Vagina (tissue), 2 donors: ENCODE results near the gene RTTN. TPM values are rescaled to one million over a fixed set of nuclear protein-coding genes. Genes with fewer than 3 reads are reported as not detected.

Experiments used
- DNase-seq, 2 donors: peaks; one replicate each; pipeline ENCODE4 v3.0.0-alpha.2; 2017; ENCODE audit errors: extremely low spot score in 2 of 2
- H3K27ac ChIP-seq: fragments of 200-600 bp; sonication (generic); one replicate; pipeline ENCODE4 v1.5.1; 2019
- H3K27me3 ChIP-seq: fragments of 200-600 bp; sonication (generic); one replicate; pipeline ENCODE4 v1.5.1; 2019
- H3K36me3 ChIP-seq, 2 donors: fragments of 200-600 bp; sonication (generic); one replicate each; pipeline ENCODE4 v1.5.1; 2017 to 2019
- H3K4me1 ChIP-seq: fragments of 200-600 bp; sonication (generic); one replicate; pipeline ENCODE4 v1.5.1; 2019
- H3K4me3 ChIP-seq, 2 donors: fragments of 200-600 bp; sonication (generic); 1 replicate in 1 of 2; 2 replicates in 1 of 2; pipeline ENCODE4 v1.5.1; 2016 to 2019
- H3K9me3 ChIP-seq: fragments of 200-600 bp; sonication (generic); one replicate; pipeline ENCODE4 v1.5.1; 2019
- POLR2A ChIP-seq, 2 donors: fragments of 450-650 bp; IDR thresholded peaks; one replicate each; pipeline ENCODE4 v1.6.1; 2017; ENCODE audit warnings: antibody characterized with exemption in 2 of 2, mild to moderate bottlenecking in 2 of 2, moderate library complexity in 2 of 2
- POLR2AphosphoS5 ChIP-seq, 2 donors: sonication (generic); formaldehyde crosslinking; IDR thresholded peaks; one replicate each; pipeline ENCODE4 v1.9.0; 2017; ENCODE audit warnings: antibody characterized with exemption in 2 of 2, mild to moderate bottlenecking in 2 of 2, low read depth in 1 of 2; ENCODE audit not compliant: insufficient read depth in 1 of 2
- intact Hi-C: fragments of 100-400 bp; cut with DNase I; formaldehyde crosslinking; loops from one replicate; pipeline ENCODE4 v1.15.1; 2023
- total RNA-seq: library from RNA; depleted of rRNA; stranded (reverse); fragments of >200 nt; gene quantifications from one replicate; pipeline ENCODE4 v1.2.3, GENCODE V29; 2016
- TF ChIP-seq, protein P1 (sequence below), 3 experiments: fragments of 450-650 bp in 2 of 3; fragments of 200-600 bp in 1 of 3; sonication (generic) in 1 of 3; IDR thresholded peaks; one replicate each; pipeline ENCODE4 v1.5.1; 2017 to 2019; ENCODE audit warnings: antibody characterized with exemption in 3 of 3, mild to moderate bottlenecking in 2 of 3, moderate library complexity in 2 of 3

The RTTN gene
- total RNA-seq, 1 donor from 2014 or later = 16.7 TPM

DNA sequence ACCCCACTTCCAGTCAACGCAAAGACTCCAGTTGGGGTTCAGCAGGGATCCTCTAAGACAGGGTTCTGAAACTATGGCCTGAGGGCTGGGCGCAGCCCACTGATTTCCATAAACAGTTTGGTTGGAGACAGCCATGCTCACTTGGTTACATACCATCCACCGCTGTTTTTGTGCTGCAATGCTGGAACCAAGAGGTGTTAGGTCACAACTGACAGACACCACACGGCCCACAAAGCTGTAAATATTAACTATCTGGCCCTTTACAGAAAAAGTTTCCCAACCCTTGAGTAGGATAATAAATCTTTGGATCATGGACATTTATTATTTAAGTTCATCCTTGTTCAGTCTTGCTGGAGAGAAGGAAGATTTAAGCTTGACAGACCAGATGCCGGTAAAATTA is 249.4 kb downstream of the RTTN start:
- Histone ChIP-seq H3K4me3 (peak overlapping the region in 1 of 2 donors; percentile 17), H3K27me3 (no peaks in the 10 kb centered on the region), H3K27ac (no peak overlapping the region), H3K9me3 (no peaks in the 10 kb centered on the region), H3K4me1 (peaks cover 14% of the 10 kb centered on the region), H3K36me3 (no peaks in the 10 kb centered on the region)
- intact Hi-C loops = no loop called here
- TF ChIP-seq POLR2AphosphoS5 (IDR thresholded peaks at IDR 0.05; ENCODE audit: insufficient read depth in 1 of 2, low read depth in 1 of 2) (no peak), POLR2A (IDR thresholded peaks at IDR 0.05) (no peak)
- TF ChIP-seq, protein P1, sequence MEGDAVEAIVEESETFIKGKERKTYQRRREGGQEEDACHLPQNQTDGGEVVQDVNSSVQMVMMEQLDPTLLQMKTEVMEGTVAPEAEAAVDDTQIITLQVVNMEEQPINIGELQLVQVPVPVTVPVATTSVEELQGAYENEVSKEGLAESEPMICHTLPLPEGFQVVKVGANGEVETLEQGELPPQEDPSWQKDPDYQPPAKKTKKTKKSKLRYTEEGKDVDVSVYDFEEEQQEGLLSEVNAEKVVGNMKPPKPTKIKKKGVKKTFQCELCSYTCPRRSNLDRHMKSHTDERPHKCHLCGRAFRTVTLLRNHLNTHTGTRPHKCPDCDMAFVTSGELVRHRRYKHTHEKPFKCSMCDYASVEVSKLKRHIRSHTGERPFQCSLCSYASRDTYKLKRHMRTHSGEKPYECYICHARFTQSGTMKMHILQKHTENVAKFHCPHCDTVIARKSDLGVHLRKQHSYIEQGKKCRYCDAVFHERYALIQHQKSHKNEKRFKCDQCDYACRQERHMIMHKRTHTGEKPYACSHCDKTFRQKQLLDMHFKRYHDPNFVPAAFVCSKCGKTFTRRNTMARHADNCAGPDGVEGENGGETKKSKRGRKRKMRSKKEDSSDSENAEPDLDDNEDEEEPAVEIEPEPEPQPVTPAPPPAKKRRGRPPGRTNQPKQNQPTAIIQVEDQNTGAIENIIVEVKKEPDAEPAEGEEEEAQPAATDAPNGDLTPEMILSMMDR (IDR thresholded peaks at IDR 0.05) = no peak
- DNase-seq = no peak

DNA sequence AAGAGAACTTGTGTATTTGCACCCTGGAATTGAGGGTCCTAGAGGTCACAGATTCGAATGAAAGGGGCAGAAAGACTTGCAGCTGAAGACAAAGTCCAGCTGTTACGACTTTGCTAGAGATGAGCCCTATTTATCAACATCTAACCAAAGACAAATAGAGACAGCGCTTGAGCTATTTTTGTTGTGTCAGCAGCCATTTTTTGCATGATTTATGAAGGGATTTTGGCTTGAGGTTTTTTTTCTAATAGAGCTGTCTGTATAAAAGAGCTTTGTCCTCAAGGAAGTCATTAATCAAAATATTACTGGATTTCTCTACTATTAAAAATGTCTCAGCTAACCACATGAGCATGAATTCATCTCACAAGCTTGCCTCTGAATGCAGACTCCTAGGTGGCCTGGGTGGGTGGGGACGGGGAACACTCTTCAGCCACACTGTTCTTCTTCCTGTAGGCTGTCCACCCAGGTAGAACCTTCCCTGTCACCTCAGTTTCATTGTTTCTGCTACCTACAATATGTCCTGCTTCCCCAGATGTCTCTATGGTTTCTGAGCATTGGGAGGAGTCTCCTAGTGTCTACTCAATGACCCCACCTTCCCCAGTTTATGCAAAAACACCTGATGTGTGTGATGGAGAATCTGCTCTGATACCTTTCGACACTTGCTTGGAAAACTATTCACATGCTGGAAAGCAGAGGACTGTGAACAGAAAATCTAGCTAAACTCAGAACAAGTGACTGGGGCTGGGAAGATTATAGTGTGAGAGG is 250.6 kb downstream of the RTTN start:
- no peaks in the 10 kb centered on the region for H3K27me3 ChIP-seq
- no peak overlapping the region for H3K27ac ChIP-seq
- intact Hi-C loops = no loop called here
- H3K4me1 ChIP-seq = peaks cover 14% of the 10 kb centered on the region
- H3K36me3 ChIP-seq = no peaks in the 10 kb centered on the region
- no peak for TF ChIP-seq POLR2A (IDR thresholded peaks at IDR 0.05)
- TF ChIP-seq, protein P1 (IDR thresholded peaks at IDR 0.05) = no peak
- no peak for TF ChIP-seq POLR2AphosphoS5 (IDR thresholded peaks at IDR 0.05; ENCODE audit: insufficient read depth in 1 of 2, low read depth in 1 of 2)
- H3K9me3 ChIP-seq = no peaks in the 10 kb centered on the region
- no peak overlapping the region for H3K4me3 ChIP-seq
- DNase-seq = no peak

DNA sequence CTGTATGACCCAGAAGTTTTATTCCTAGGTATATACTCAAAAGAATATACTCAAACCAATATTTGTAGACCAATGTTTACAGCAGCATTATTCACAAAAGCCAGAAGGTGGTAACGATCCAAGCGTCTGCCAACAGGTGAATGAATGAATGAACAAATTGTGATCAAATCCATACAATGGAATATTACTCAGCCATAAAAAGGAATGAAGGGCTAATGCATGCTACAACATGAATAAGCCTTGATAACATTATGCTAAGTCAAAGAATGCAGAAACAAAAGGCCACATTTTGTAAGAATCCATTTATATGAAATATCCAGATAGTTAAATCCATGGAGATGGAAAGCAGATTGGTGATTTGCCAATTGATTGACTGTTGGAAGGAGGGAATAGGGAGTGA is 252.3 kb downstream of the RTTN start:
- Histone ChIP-seq H3K27me3 (no peaks in the 10 kb centered on the region), H3K9me3 (no peaks in the 10 kb centered on the region), H3K4me3 (no peak overlapping the region), H3K27ac (no peak overlapping the region), H3K36me3 (no peaks in the 10 kb centered on the region), H3K4me1 (peaks cover 14% of the 10 kb centered on the region)
- TF ChIP-seq, protein P1 (IDR thresholded peaks at IDR 0.05) = no peak
- TF ChIP-seq POLR2AphosphoS5 (IDR thresholded peaks at IDR 0.05; ENCODE audit: insufficient read depth in 1 of 2, low read depth in 1 of 2) (no peak), POLR2A (IDR thresholded peaks at IDR 0.05) (no peak)
- intact Hi-C loops = no loop called here
- no peak for DNase-seq

Other genes with a start within 250 kb of the RTTN start
- gene SOCS6, start 83.4 kb upstream of the RTTN start, total RNA-seq = 16.0 TPM